HEK293T (cell line): Measurements from ENCODE around the gene EXOC3L4.

Experiments
- BHLHE40 ChIP-seq: fragments of 450-650 bp; IDR thresholded peaks from 2 replicates; pipeline ENCODE4 v1.6.1; 2016; ENCODE audit warnings: mild to moderate bottlenecking, moderate library complexity, borderline replicate concordance
- CTBP1 ChIP-seq: fragments of 450-650 bp; IDR thresholded peaks from 2 replicates; pipeline ENCODE4 v1.6.1; 2016; ENCODE audit warnings: borderline replicate concordance
- ELF4 ChIP-seq: fragments of 450-650 bp; IDR thresholded peaks from 2 replicates; pipeline ENCODE4 v1.6.1; 2017; ENCODE audit warnings: antibody characterized with exemption
- FOXM1 ChIP-seq: fragments of 450-650 bp; IDR thresholded peaks from 2 replicates; pipeline ENCODE4 v1.6.1; 2017; ENCODE audit warnings: mild to moderate bottlenecking, borderline replicate concordance
- LEF1 ChIP-seq: fragments of 450-650 bp; IDR thresholded peaks from 2 replicates; pipeline ENCODE4 v1.6.1; 2017; ENCODE audit warnings: mild to moderate bottlenecking, borderline replicate concordance
- SP1 ChIP-seq: fragments of 450-650 bp; IDR thresholded peaks from 2 replicates; pipeline ENCODE4 v1.6.1; 2017
- ZNF384 ChIP-seq: fragments of 450-650 bp; IDR thresholded peaks from 2 replicates; pipeline ENCODE4 v1.6.1; 2016

DNA sequence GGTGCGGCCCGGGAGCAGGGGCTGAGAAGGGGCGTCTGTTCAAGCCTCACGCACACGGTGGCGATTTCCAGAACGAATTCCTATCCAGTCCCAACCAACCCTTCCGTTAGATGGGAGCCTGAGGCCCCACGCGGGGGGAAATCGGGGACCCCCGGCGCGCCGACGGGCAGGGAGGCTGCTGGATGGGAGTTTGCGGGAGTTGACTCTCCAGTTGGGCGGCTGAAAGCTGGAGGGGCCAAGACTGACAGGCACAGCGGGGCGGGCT lies 9.8 kb downstream of the EXOC3L4 start:
- TF ChIP-seq FOXM1: no peak
- TF ChIP-seq BHLHE40: no peak
- TF ChIP-seq SP1: no peak
- no peak for TF ChIP-seq LEF1
- TF ChIP-seq ELF4: no peak
- no peak for TF ChIP-seq CTBP1
- no peak for TF ChIP-seq ZNF384
